Ishikawa (cell line): ENCODE data around the gene KCNAB2.

Experiments
- CEBPB ChIP-seq: IDR thresholded peaks from 2 replicates; pipeline ENCODE4 v1.6.1; 2012
- CREB1 ChIP-seq: IDR thresholded peaks from 2 replicates; pipeline ENCODE4 v1.6.1; 2012; ENCODE audit warnings: low read depth
- EGR1 ChIP-seq: IDR thresholded peaks from 2 replicates; pipeline ENCODE4 v1.6.1; 2012
- EP300 ChIP-seq: IDR thresholded peaks from 2 replicates; pipeline ENCODE4 v1.6.1; 2012; ENCODE audit warnings: borderline replicate concordance
- FOXM1 ChIP-seq: IDR thresholded peaks from 2 replicates; pipeline ENCODE4 v1.6.1; 2012; ENCODE audit warnings: low read depth, borderline replicate concordance
- NFIC ChIP-seq: IDR thresholded peaks from 2 replicates; pipeline ENCODE4 v1.6.1; 2012
- RAD21 ChIP-seq: IDR thresholded peaks from 2 replicates; pipeline ENCODE4 v1.6.1; 2012; ENCODE audit warnings: low read depth
- TAF1 ChIP-seq: IDR thresholded peaks from 2 replicates; pipeline ENCODE4 v1.6.1; 2012; ENCODE audit warnings: low read depth, mild to moderate bottlenecking
- TCF12 ChIP-seq: IDR thresholded peaks from 2 replicates; pipeline ENCODE4 v1.6.1; 2012; ENCODE audit warnings: low read depth
- TEAD4 ChIP-seq: IDR thresholded peaks from 2 replicates; pipeline ENCODE4 v1.6.1; 2012
- USF1 ChIP-seq: IDR thresholded peaks from 2 replicates; pipeline ENCODE4 v1.6.1; 2012
- YY1 ChIP-seq: IDR thresholded peaks from 2 replicates; pipeline ENCODE4 v1.6.1; 2012; ENCODE audit warnings: low read depth
- ZBTB7A ChIP-seq: IDR thresholded peaks from 2 replicates; pipeline ENCODE4 v1.6.1; 2012; ENCODE audit warnings: low read depth
- TF ChIP-seq, protein P1 (sequence below): IDR thresholded peaks from 2 replicates; pipeline ENCODE4 v1.6.1; 2012
- TF ChIP-seq, protein P2 (sequence below): IDR thresholded peaks from 2 replicates; pipeline ENCODE4 v1.6.1; 2012; ENCODE audit warnings: low read depth, mild to moderate bottlenecking

The KCNAB2 gene

GRCh38 chr1:6124746-6125365 lies 79.2 kb downstream of the KCNAB2 start:
- TF ChIP-seq FOXM1 = no peak
- TF ChIP-seq CEBPB = no peak
- no peak for TF ChIP-seq YY1
- TF ChIP-seq, protein P1, sequence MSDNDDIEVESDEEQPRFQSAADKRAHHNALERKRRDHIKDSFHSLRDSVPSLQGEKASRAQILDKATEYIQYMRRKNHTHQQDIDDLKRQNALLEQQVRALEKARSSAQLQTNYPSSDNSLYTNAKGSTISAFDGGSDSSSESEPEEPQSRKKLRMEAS = no peak
- TF ChIP-seq TEAD4 = no peak
- no peak for TF ChIP-seq EGR1
- TF ChIP-seq CREB1 = no peak
- no peak for TF ChIP-seq TCF12
- TF ChIP-seq, protein P2, sequence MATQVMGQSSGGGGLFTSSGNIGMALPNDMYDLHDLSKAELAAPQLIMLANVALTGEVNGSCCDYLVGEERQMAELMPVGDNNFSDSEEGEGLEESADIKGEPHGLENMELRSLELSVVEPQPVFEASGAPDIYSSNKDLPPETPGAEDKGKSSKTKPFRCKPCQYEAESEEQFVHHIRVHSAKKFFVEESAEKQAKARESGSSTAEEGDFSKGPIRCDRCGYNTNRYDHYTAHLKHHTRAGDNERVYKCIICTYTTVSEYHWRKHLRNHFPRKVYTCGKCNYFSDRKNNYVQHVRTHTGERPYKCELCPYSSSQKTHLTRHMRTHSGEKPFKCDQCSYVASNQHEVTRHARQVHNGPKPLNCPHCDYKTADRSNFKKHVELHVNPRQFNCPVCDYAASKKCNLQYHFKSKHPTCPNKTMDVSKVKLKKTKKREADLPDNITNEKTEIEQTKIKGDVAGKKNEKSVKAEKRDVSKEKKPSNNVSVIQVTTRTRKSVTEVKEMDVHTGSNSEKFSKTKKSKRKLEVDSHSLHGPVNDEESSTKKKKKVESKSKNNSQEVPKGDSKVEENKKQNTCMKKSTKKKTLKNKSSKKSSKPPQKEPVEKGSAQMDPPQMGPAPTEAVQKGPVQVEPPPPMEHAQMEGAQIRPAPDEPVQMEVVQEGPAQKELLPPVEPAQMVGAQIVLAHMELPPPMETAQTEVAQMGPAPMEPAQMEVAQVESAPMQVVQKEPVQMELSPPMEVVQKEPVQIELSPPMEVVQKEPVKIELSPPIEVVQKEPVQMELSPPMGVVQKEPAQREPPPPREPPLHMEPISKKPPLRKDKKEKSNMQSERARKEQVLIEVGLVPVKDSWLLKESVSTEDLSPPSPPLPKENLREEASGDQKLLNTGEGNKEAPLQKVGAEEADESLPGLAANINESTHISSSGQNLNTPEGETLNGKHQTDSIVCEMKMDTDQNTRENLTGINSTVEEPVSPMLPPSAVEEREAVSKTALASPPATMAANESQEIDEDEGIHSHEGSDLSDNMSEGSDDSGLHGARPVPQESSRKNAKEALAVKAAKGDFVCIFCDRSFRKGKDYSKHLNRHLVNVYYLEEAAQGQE = no peak
- TF ChIP-seq ZBTB7A = no peak
- TF ChIP-seq RAD21 = no peak
- no peak for TF ChIP-seq TAF1
- no peak for TF ChIP-seq USF1

GRCh38 chr1:6125366-6125765 lies 79.7 kb downstream of the KCNAB2 start:
- no peak for TF ChIP-seq CEBPB

GRCh38 chr1:6126028-6126427 lies 80.3 kb downstream of the KCNAB2 start:
- TF ChIP-seq RAD21 = no peak
- no peak for TF ChIP-seq NFIC
- TF ChIP-seq TEAD4 = no peak
- TF ChIP-seq FOXM1 = no peak
- no peak for TF ChIP-seq CEBPB
- TF ChIP-seq CREB1 = no peak
- no peak for TF ChIP-seq TCF12
- no peak for TF ChIP-seq TAF1
- TF ChIP-seq, protein P1 = no peak
- TF ChIP-seq YY1 = no peak
- no peak for TF ChIP-seq EP300

- TF ChIP-seq YY1 = no peak
- no peak for TF ChIP-seq USF1
- TF ChIP-seq, protein P2 = no peak
- no peak for TF ChIP-seq RAD21
- TF ChIP-seq TEAD4 = no peak
- no peak for TF ChIP-seq ZBTB7A
- no peak for TF ChIP-seq TCF12
- TF ChIP-seq FOXM1 = no peak
- no peak for TF ChIP-seq TAF1
- TF ChIP-seq NFIC = no peak
- TF ChIP-seq CEBPB = no peak
Observed at GRCh38 chr1:6126521-6127067, 80.9 kb downstream of the KCNAB2 start.

- peak; percentile 93 for TF ChIP-seq USF1
- no peak for TF ChIP-seq TAF1
- no peak for TF ChIP-seq CEBPB
- TF ChIP-seq TCF12 = no peak
- TF ChIP-seq, protein P1 = peak; percentile 99
Observed at GRCh38 chr1:6127587-6128163, 82.0 kb downstream of the KCNAB2 start.
